Measurements from ENCODE around the gene PTPN2.

GRCh38 chr18:12767580-12768155, 116.4 kb downstream of the PTPN2 start:
- TF ChIP-seq CTCF (IDR thresholded peaks at IDR 0.05; ENCODE audit: poor library complexity, severe bottlenecking) (no peak), REST (IDR thresholded peaks at IDR 0.05; ENCODE audit: borderline replicate concordance) (no peak), RAD21 (conservative IDR thresholded peaks at IDR 0.05) (no peak), SMC3 (conservative IDR thresholded peaks at IDR 0.05; ENCODE audit: poor library complexity) (no peak), MXI1 (conservative IDR thresholded peaks at IDR 0.05; ENCODE audit: poor library complexity, severe bottlenecking) (no peak), EZH2 (IDR thresholded peaks at IDR 0.05; ENCODE audit: borderline replicate concordance, insufficient read depth, low read length, poor library complexity, severe bottlenecking) (no peak), EP300 (conservative IDR thresholded peaks at IDR 0.05; ENCODE audit: poor library complexity, severe bottlenecking) (no peak), TAF1 (IDR thresholded peaks at IDR 0.05; ENCODE audit: low read depth) (no peak), POLR2AphosphoS5 (IDR thresholded peaks at IDR 0.05) (no peak)

Measured in neural cell (in vitro differentiated cells).